Skeletal muscle satellite cell (primary cell): Measurements from ENCODE around the gene DPP7.

Experiments used
- H3K27me3 ChIP-seq: 2 replicates; pipeline ENCODE4 v1.7.0; 2013; ENCODE audit warnings: low read length; ENCODE audit not compliant: control insufficient read depth, insufficient read depth
- H3K36me3 ChIP-seq: 2 replicates; pipeline ENCODE4 v1.7.0; 2013; ENCODE audit warnings: mild to moderate bottlenecking, control low read depth, low read length; ENCODE audit not compliant: insufficient read depth
- H3K4me1 ChIP-seq: 2 replicates; pipeline ENCODE4 v1.7.0; 2013; ENCODE audit warnings: low read length; ENCODE audit not compliant: control insufficient read depth, insufficient read depth
- H3K4me2 ChIP-seq: 2 replicates; pipeline ENCODE4 v1.7.0; 2013; ENCODE audit warnings: mild to moderate bottlenecking, low read length
- H3K4me3 ChIP-seq: 2 replicates; pipeline ENCODE4 v1.7.0; 2013; ENCODE audit warnings: low read length
- H3K9ac ChIP-seq: 2 replicates; pipeline ENCODE4 v1.7.0; 2013; ENCODE audit warnings: mild to moderate bottlenecking, low read depth, low read length, moderate library complexity
- H3K9me3 ChIP-seq: replicated peaks from 2 replicates; pipeline ENCODE4 v1.7.0; 2013; ENCODE audit warnings: mild to moderate bottlenecking, control low read depth, low read length

DPP7 gene

DNA sequence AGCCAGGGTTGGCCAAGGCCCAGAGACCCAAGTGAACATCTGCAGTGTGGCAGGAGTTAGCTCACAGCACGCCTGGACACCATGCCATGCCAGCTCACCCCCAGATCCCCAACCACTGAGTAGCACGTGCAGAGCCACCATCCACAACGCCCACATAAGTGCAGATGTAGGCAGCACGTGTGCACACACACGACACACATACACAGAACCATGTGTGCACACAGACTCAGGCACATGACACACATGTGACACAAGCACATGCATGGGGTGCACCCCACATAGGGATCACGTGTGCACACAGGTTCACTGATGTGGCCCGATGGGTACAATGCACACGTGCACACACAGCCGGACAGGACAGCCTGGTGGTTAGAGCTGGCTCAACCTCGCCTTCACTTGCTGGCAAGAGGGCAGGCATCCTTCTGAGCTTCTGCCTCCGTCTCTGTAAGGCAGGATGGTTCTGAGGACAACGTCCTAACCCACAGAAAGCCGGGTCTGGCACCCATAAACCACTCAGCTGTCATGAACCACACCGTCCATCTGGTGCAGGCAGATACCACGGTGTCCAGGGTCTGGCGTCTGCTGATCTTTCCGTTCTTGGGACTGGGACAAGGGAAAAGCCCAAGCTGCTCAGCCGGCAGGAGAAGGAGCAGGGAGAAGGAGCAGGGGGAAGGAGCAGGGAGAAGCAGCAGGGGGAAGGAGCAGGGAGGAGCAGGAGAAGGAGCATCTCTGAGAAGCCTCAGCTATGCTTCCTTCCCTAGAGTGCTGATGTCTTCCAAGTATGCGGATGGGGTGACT is 43.3 kb upstream of the DPP7 start:
- H3K4me2 ChIP-seq: no peak overlapping the region
- H3K9me3 ChIP-seq: no peaks in the 10 kb centered on the region
- no peaks in the 10 kb centered on the region for H3K36me3 ChIP-seq
- no peak overlapping the region for H3K9ac ChIP-seq
- no peak overlapping the region for H3K4me3 ChIP-seq
- H3K4me1 ChIP-seq: peaks cover 4% of the 10 kb centered on the region
- H3K27me3 ChIP-seq: peaks cover 62% of the 10 kb centered on the region

- H3K4me1 ChIP-seq: peaks cover 4% of the 10 kb centered on the region
- no peaks in the 10 kb centered on the region for H3K36me3 ChIP-seq
- peak overlapping the region; percentile 91 for H3K4me2 ChIP-seq
- peak overlapping the region; percentile 62 for H3K4me3 ChIP-seq
- no peaks in the 10 kb centered on the region for H3K9me3 ChIP-seq
- peaks cover 55% of the 10 kb centered on the region for H3K27me3 ChIP-seq
- no peak overlapping the region for H3K9ac ChIP-seq
Measured at GRCh38 chr9:137156567-137157375, 42.2 kb upstream of the DPP7 start.

DNA sequence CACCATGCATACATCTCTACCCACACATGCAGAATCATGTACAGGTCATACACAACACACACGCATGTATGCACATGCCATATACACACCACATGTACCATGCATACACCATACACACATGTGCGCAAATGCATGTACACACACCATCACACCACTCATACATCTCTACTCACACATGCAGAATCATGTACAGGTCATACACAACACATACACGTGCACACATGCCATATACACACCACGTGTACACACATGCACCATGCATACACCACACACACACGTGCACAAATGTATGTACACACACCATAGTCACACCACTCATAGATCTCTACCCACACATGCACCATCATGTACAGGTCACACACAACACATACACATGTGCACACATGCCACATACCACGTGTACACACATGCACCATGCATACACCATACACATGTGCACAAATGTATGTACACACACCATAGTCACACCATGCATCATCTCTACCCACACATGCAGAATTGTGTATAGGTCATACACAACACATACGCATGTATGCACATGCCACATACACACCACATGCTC is 38.4 kb upstream of the DPP7 start:
- Histone ChIP-seq H3K27me3 (peaks cover 27% of the 10 kb centered on the region), H3K9ac (no peak overlapping the region)

DNA sequence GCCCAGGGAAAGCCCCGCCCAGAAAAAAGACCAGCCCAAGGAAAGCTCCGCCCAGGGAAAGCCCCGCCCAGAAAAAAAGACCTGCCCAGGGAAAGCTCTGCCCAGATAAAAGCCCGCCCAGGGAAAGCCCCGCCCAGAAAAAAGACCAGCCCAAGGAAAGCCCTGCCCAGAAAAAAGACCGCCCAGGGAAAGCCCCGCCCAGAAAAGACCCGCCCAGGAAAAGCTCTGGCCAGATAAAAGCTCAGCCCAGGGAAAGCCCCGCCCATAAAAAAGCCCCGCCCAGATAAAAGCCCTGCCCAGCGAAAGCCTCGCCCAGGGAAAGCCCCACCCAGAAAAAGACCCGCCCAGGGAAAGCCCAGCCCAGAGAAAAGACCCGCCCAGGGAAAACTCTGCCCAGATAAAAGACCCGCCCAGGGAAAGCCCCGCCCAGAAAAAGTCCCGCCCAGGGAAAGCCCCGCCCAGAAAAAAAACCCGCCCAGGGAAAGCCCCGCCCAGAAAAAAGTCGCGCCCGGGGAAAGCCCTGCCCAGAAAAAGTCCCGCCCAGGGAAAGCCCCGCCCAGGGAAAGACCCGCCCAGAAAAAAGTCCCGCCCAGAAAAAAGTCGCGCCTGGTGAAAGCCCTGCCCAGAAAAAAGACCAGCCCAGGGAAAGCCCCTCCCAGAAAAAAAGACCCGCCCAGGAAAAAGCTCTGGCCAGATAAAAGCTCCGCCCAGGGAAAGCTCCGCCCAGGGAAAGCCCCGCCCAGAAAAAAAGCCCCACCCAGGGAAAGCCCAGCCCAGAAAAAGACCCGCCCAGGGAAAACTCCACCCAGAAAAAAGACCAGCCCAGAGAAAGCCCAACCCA is 36.3 kb upstream of the DPP7 start:
- no peak overlapping the region for H3K4me2 ChIP-seq
- no peak overlapping the region for H3K4me3 ChIP-seq
- peaks cover 10% of the 10 kb centered on the region for H3K27me3 ChIP-seq
- H3K9ac ChIP-seq: no peak overlapping the region
- no peaks in the 10 kb centered on the region for H3K4me1 ChIP-seq
- no peaks in the 10 kb centered on the region for H3K9me3 ChIP-seq
- H3K36me3 ChIP-seq: no peaks in the 10 kb centered on the region

More for the DNA sequence above, 38.4 kb upstream of the DPP7 start:
- Histone ChIP-seq H3K9me3 (no peaks in the 10 kb centered on the region), H3K4me2 (no peak overlapping the region), H3K4me1 (peaks cover 4% of the 10 kb centered on the region), H3K4me3 (no peak overlapping the region), H3K36me3 (no peaks in the 10 kb centered on the region)

DNA sequence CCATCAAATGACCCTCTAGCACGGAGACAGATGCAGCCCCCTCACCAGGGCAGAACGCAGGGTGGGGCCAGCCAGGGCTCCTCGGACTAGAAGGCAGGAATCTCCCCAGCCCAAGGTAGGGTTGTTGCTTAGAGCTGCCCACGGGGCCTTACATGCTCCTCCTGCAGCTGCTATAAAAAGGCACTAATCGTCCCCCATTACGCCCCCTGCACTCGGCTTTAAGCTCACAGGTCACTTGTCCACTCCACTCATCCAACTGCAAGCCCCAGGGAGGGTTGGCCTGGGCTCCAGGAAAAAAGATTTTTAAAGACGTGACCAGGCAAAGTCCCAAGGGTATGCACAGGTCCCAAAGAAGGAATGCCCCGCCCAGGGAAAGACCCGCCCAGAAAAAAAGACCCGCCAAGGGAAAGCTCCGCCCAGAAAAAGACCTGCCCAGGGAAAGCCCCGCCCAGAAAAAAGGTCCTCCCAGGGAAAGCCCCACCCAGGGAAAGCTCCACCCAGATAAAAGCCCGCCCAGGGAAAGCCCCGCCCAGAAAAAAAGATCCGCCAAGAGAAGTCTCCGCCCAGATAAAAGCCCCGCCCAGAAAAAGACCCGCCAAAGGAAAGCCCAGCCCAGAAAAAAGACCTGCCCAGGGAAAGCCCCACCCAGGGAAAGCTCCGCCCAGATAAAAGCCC is 35.5 kb upstream of the DPP7 start:
- Histone ChIP-seq H3K4me2 (no peak overlapping the region), H3K4me3 (no peak overlapping the region), H3K27me3 (peaks cover 3% of the 10 kb centered on the region), H3K9ac (no peak overlapping the region), H3K4me1 (no peaks in the 10 kb centered on the region), H3K9me3 (no peaks in the 10 kb centered on the region), H3K36me3 (no peaks in the 10 kb centered on the region)

DNA sequence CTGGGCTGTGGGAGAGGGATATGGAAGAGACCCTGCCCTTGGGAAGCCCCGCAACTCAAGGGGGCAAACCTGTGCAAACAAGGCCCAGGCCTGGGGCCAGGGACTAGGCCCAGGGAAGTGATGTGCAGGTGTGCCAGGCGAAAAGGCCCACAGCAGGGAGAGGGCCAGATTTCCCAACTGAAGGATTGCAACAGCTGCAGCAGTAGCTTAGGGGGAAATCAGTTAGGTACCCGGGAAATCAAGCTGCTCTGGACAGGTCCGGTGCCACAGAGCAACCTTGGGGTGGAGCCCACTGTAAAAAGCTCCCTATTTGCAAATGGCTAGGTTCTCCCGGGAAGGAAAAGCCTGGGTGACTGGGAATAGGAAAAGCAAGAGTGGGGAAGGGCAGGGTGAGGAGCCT is 34.8 kb upstream of the DPP7 start:
- Histone ChIP-seq H3K27me3 (peaks cover 3% of the 10 kb centered on the region), H3K4me2 (no peak overlapping the region), H3K9ac (no peak overlapping the region), H3K4me3 (no peak overlapping the region), H3K4me1 (no peaks in the 10 kb centered on the region), H3K36me3 (no peaks in the 10 kb centered on the region), H3K9me3 (no peaks in the 10 kb centered on the region)

GRCh38 chr9:137148661-137149060 is 34.1 kb upstream of the DPP7 start:
- no peaks in the 10 kb centered on the region for H3K9me3 ChIP-seq
- H3K9ac ChIP-seq: no peak overlapping the region
- H3K4me3 ChIP-seq: no peak overlapping the region
- no peaks in the 10 kb centered on the region for H3K4me1 ChIP-seq
- H3K36me3 ChIP-seq: no peaks in the 10 kb centered on the region
- H3K4me2 ChIP-seq: no peak overlapping the region
- H3K27me3 ChIP-seq: peaks cover 3% of the 10 kb centered on the region

DNA sequence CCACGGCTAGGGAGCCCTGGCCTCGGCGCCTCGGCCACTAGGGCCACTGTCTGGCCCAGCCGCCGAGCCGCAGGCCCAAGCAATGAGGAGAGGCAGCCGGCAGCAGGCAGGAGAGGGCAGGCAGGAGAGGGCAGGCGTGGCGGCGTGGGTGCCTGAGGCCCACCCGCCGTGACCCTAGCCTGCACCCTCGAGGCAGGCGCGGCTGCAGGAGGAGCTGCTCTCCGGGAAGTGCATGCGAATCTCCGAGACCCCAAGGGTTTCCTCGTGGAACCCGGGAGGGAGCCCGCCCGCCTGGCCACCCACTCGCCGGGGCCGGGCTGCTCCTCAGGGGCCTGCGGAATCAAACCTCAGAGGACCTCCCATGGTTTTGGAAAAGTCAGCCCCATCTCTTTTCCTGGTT is 33.7 kb upstream of the DPP7 start:
- peaks cover 5% of the 10 kb centered on the region for H3K27me3 ChIP-seq
- H3K4me3 ChIP-seq: no peak overlapping the region
- H3K9me3 ChIP-seq: no peaks in the 10 kb centered on the region
- no peak overlapping the region for H3K4me2 ChIP-seq
- no peaks in the 10 kb centered on the region for H3K36me3 ChIP-seq
- H3K4me1 ChIP-seq: no peaks in the 10 kb centered on the region
- H3K9ac ChIP-seq: no peak overlapping the region

GRCh38 chr9:137147793-137148160 is 33.2 kb upstream of the DPP7 start:
- no peaks in the 10 kb centered on the region for H3K4me1 ChIP-seq
- H3K4me2 ChIP-seq: no peak overlapping the region
- H3K9ac ChIP-seq: no peak overlapping the region
- no peaks in the 10 kb centered on the region for H3K9me3 ChIP-seq
- H3K4me3 ChIP-seq: no peak overlapping the region
- H3K27me3 ChIP-seq: peaks cover 9% of the 10 kb centered on the region
- no peaks in the 10 kb centered on the region for H3K36me3 ChIP-seq

GRCh38 chr9:137147091-137147792 is 32.7 kb upstream of the DPP7 start:
- Histone ChIP-seq H3K9ac (no peak overlapping the region), H3K4me3 (no peak overlapping the region), H3K27me3 (peaks cover 14% of the 10 kb centered on the region), H3K4me2 (no peak overlapping the region), H3K4me1 (no peaks in the 10 kb centered on the region), H3K36me3 (no peaks in the 10 kb centered on the region), H3K9me3 (no peaks in the 10 kb centered on the region)
